ENCODE measurements around the gene MSL1.

DNA sequence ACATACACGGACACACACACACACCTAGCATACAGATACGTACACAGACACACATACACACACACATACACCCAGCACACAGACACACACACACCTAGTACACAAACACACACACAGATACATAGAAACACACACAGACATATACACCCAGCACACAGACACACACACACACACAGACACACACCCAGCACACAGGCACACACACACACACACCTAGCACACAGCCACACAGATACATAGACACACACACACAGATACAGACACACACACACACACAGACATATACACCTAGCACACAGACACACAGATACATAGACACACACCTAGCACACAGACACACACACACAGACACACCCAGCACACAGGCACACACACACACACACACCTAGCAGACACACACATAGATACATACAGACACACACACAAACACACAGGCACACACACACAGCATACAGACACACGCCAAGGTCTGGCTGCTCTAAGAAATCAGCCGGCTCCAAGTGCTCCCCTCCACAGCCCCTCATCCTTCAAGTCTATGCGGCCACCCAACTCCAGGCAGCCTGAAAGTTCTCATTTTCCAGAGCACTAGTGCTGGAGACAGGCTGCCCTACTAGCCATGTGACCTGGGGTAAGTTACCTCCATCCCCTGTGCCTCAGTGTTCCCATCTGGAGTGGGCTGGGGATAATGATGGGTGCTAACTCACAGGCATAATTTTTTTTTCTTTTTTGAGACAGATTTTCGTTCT is 34.5 kb upstream of the MSL1 start:
- TF ChIP-seq, protein P1, sequence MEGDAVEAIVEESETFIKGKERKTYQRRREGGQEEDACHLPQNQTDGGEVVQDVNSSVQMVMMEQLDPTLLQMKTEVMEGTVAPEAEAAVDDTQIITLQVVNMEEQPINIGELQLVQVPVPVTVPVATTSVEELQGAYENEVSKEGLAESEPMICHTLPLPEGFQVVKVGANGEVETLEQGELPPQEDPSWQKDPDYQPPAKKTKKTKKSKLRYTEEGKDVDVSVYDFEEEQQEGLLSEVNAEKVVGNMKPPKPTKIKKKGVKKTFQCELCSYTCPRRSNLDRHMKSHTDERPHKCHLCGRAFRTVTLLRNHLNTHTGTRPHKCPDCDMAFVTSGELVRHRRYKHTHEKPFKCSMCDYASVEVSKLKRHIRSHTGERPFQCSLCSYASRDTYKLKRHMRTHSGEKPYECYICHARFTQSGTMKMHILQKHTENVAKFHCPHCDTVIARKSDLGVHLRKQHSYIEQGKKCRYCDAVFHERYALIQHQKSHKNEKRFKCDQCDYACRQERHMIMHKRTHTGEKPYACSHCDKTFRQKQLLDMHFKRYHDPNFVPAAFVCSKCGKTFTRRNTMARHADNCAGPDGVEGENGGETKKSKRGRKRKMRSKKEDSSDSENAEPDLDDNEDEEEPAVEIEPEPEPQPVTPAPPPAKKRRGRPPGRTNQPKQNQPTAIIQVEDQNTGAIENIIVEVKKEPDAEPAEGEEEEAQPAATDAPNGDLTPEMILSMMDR (IDR thresholded peaks at IDR 0.05), result no peak
- no peak for TF ChIP-seq POLR2A (IDR thresholded peaks at IDR 0.05)
